RWPE2 (cell line): Measurements from ENCODE around the gene CTXN3.

Source experiments
- ATAC-seq: fragments of 200-7000 bp; cut with Tn5 transposase; 3 replicates; pipeline ENCODE4 v1.9.1; 2021; ENCODE audit warnings: low read depth
- DNase-seq: peaks from one replicate; pipeline ENCODE4 v3.0.0-alpha.2; 2020; ENCODE audit warnings: low spot score
- H3K27ac ChIP-seq: fragments of 450-650 bp; 2 replicates; pipeline ENCODE4 v1.5.1; 2017; ENCODE audit warnings: mild to moderate bottlenecking; ENCODE audit not compliant: poor library complexity, severe bottlenecking
- H3K27me3 ChIP-seq: fragments of 250-450 bp; sonication (Bioruptor Pico); 2 replicates; pipeline ENCODE4 v1.5.1; 2021; ENCODE audit warnings: mild to moderate bottlenecking, moderate library complexity; ENCODE audit not compliant: insufficient read depth, poor library complexity, severe bottlenecking
- H3K36me3 ChIP-seq: fragments of 250-450 bp; sonication (Bioruptor Pico); 2 replicates; pipeline ENCODE4 v1.5.1; 2020; ENCODE audit warnings: low read depth, mild to moderate bottlenecking, moderate library complexity
- H3K4me1 ChIP-seq: fragments of 250-450 bp; sonication (Bioruptor Pico); 2 replicates; pipeline ENCODE4 v1.5.1; 2021; ENCODE audit warnings: mild to moderate bottlenecking, moderate library complexity; ENCODE audit not compliant: insufficient read depth, poor library complexity, severe bottlenecking
- H3K4me3 ChIP-seq: fragments of 250-450 bp; sonication (Bioruptor Pico); 2 replicates; pipeline ENCODE4 v1.5.1; 2021; ENCODE audit warnings: mild to moderate bottlenecking, moderate library complexity; ENCODE audit not compliant: severe bottlenecking
- H3K9me3 ChIP-seq: fragments of 250-450 bp; sonication (Bioruptor Pico); 2 replicates; pipeline ENCODE4 v1.5.1; 2021; ENCODE audit warnings: mild to moderate bottlenecking, moderate library complexity; ENCODE audit not compliant: severe bottlenecking
- TF ChIP-seq, protein P1 (sequence below): fragments of 450-650 bp; IDR thresholded peaks from one replicate; pipeline ENCODE4 v1.5.1; 2017; ENCODE audit warnings: mild to moderate bottlenecking, moderate library complexity; ENCODE audit not compliant: poor library complexity, severe bottlenecking

Gene CTXN3

DNA sequence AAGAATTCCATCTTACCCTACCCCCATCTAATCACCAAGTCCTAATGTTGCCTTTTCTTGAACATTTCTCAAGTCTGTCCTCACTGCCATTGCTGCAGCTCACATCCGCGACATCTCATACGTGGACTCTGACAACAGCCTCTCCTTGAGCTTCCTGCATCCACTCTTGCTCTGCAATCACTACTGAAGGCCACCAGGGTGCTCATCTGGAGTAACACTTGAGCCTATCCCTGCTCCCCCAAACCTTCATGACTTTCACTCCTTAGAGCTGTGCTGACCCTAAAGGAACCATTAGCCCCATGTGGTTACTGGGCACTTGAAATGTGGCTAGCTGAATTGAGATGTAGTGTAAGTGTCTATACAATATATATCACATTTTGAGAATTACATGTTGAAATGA is 46.4 kb upstream of the CTXN3 start:
- Histone ChIP-seq H3K36me3 (no peaks in the 10 kb centered on the region), H3K27ac (no peak overlapping the region), H3K4me3 (no peak overlapping the region), H3K4me1 (no peaks in the 10 kb centered on the region), H3K9me3 (no peaks in the 10 kb centered on the region), H3K27me3 (peaks cover 8% of the 10 kb centered on the region)
- TF ChIP-seq, protein P1, sequence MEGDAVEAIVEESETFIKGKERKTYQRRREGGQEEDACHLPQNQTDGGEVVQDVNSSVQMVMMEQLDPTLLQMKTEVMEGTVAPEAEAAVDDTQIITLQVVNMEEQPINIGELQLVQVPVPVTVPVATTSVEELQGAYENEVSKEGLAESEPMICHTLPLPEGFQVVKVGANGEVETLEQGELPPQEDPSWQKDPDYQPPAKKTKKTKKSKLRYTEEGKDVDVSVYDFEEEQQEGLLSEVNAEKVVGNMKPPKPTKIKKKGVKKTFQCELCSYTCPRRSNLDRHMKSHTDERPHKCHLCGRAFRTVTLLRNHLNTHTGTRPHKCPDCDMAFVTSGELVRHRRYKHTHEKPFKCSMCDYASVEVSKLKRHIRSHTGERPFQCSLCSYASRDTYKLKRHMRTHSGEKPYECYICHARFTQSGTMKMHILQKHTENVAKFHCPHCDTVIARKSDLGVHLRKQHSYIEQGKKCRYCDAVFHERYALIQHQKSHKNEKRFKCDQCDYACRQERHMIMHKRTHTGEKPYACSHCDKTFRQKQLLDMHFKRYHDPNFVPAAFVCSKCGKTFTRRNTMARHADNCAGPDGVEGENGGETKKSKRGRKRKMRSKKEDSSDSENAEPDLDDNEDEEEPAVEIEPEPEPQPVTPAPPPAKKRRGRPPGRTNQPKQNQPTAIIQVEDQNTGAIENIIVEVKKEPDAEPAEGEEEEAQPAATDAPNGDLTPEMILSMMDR: no peak
- ATAC-seq: peak; percentile 33; the same call in 1 of the 3 replicates
- DNase-seq: no peak

- no peaks in the 10 kb centered on the region for H3K36me3 ChIP-seq
- DNase-seq: no peak
- H3K27ac ChIP-seq: no peak overlapping the region
- H3K4me3 ChIP-seq: no peak overlapping the region
- H3K9me3 ChIP-seq: no peaks in the 10 kb centered on the region
- H3K27me3 ChIP-seq: peaks cover 8% of the 10 kb centered on the region
- no peaks in the 10 kb centered on the region for H3K4me1 ChIP-seq
- ATAC-seq: no peak
- TF ChIP-seq, protein P1: no peak
Observed at GRCh38 chr5:127602896-127603844, 45.7 kb upstream of the CTXN3 start.

DNA sequence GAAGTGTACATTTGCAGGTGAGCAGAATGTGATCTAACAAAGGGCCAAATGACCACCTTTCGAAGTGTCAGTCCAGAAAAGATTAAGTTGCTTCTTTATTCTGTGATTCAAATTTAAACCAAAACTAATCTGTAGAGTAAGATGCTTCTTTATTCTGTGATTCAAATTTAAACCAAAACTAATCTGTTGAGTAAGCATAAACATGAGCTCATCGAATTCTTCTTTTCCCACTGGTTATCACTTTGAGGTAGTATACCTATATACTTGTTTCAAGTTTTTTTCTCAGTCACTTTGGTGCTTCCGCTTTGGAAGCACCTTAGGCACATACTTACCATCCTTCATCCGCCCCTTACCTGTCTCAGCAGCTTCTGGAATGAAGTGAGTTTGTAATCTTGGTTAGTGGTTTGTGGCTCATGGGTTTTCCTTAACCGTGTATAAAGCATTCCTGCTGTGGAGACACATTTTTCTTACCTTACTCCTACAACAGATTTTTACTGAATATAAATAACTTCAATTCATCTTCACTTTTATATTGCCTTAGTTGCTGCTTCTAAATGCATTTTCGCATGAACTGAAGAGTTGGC is 40.7 kb upstream of the CTXN3 start:
- H3K36me3 ChIP-seq: no peaks in the 10 kb centered on the region
- H3K4me1 ChIP-seq: no peaks in the 10 kb centered on the region
- H3K9me3 ChIP-seq: no peaks in the 10 kb centered on the region
- no peak overlapping the region for H3K4me3 ChIP-seq
- H3K27ac ChIP-seq: no peak overlapping the region
- H3K27me3 ChIP-seq: peaks cover 8% of the 10 kb centered on the region
- DNase-seq (no peak), ATAC-seq (no peak)
- TF ChIP-seq, protein P1: no peak

GRCh38 chr5:127609011-127609410 is 39.9 kb upstream of the CTXN3 start:
- ATAC-seq: no peak
- DNase-seq: no peak
- H3K27ac ChIP-seq: no peak overlapping the region

More at GRCh38 chr5:127609011-127609410, 39.9 kb upstream of the CTXN3 start:
- Histone ChIP-seq H3K36me3 (no peaks in the 10 kb centered on the region), H3K27me3 (peaks cover 4% of the 10 kb centered on the region), H3K4me3 (no peak overlapping the region), H3K4me1 (no peaks in the 10 kb centered on the region), H3K9me3 (no peaks in the 10 kb centered on the region)
- TF ChIP-seq, protein P1: no peak
